HCT116 (cell line): ENCODE measurements around the gene SLC12A8. TPM values are rescaled to one million over a fixed set of nuclear protein-coding genes. Genes with fewer than 3 reads are reported as not detected.

Source experiments
- ATAC-seq: fragments of 200-7000 bp; cut with Tn5 transposase; 2 replicates; pipeline ENCODE4 v1.9.1; 2020; ENCODE audit warnings: mild to moderate bottlenecking, moderate library complexity
- BruUV-seq: library from RNA; stranded (reverse); fragments of 400-500 nt; replicated peaks from 2 replicates; lab custom pipeline; 2021; lab: Mats Ljungman, UMichigan
- CTCF ChIA-PET: fragments of 300-600 bp; sonication (Branson Sonifier 250); formaldehyde crosslinking; loops from one replicate; lab custom pipeline; 2021; ENCODE audit warnings: antibody characterized with exemption; lab: Charles Lee
- POLR2A ChIA-PET: fragments of 300-600, 350-600 bp; sonication (Branson Sonifier 250); formaldehyde crosslinking; loops from one replicate; lab custom pipeline; 2021; ENCODE audit warnings: antibody characterized with exemption; lab: Charles Lee
- RAD21 ChIA-PET, 2 experiments: fragments of 300-600 bp; sonication (Branson Sonifier 250); formaldehyde crosslinking; loops; one replicate each; lab custom pipeline; 2023; ENCODE audit warnings: low total read pairs in 2 of 2; ENCODE audit not compliant: uncharacterized antibody in 2 of 2, unreplicated experiment in 2 of 2, low non-redundant PET in 1 of 2; lab: Charles Lee
- DNase-seq: peaks from one replicate; pipeline ENCODE4 v3.0.0-alpha.2; 2010; ENCODE audit warnings: low read depth, low spot score
- H2AFZ ChIP-seq: fragments of 200-600 bp; shearing (Covaris generic), sonication (generic); 2 replicates; pipeline ENCODE4 v1.6.1; 2017; ENCODE audit warnings: low read depth, mixed run types, mixed read lengths, antibody characterized with exemption, low read length; ENCODE audit not compliant: poor library complexity, severe bottlenecking
- H3K27ac ChIP-seq: 2 replicates; pipeline ENCODE4 v1.5.1; 2012; ENCODE audit warnings: low read depth, low read length
- H3K27me3 ChIP-seq: fragments of 200-600 bp; sonication (generic); 2 replicates; pipeline ENCODE4 v1.6.1; 2016; ENCODE audit warnings: mixed run types, low read length, mixed read lengths; ENCODE audit not compliant: insufficient read depth
- H3K36me3 ChIP-seq, 2 experiments: fragments of 200-500 bp in 1 of 2; fragments of 200-600 bp in 1 of 2; sonication (Bioruptor generic) in 1 of 2; sonication (generic) in 1 of 2; 2 replicates each; pipeline versions ENCODE4 v1.5.1 to v1.6.1; 2014 to 2016; ENCODE audit warnings: low read length in 2 of 2, inconsistent platforms in 1 of 2, mixed read lengths in 1 of 2, mixed run types in 1 of 2; ENCODE audit not compliant: insufficient read depth in 2 of 2, control insufficient read depth in 1 of 2
- H3K4me1 ChIP-seq, 2 experiments: fragments of 200-600 bp in 1 of 2; sonication (generic) in 1 of 2; 2 replicates each; pipeline versions ENCODE4 v1.5.1 to v1.6.1; 2012 to 2017; ENCODE audit warnings: low read length in 2 of 2, inconsistent platforms in 1 of 2, mild to moderate bottlenecking in 1 of 2, mixed read lengths in 1 of 2, mixed run types in 1 of 2, moderate library complexity in 1 of 2; ENCODE audit not compliant: insufficient read depth in 2 of 2, control insufficient read depth in 1 of 2
- H3K4me2 ChIP-seq: fragments of 200-600 bp; sonication (generic); 2 replicates; pipeline ENCODE4 v1.6.1; 2017; ENCODE audit warnings: mixed run types, low read length, mixed read lengths
- H3K4me3 ChIP-seq, 2 experiments: fragments of 200-600 bp in 1 of 2; sonication (generic) in 1 of 2; replicated peaks in 1 of 2; 2 replicates each; pipeline ENCODE4 v1.5.1; 2011 to 2016; ENCODE audit warnings: low read length in 2 of 2, control low read depth in 1 of 2, low read depth in 1 of 2, mild to moderate bottlenecking in 1 of 2, mixed read lengths in 1 of 2, mixed run types in 1 of 2
- H3K79me2 ChIP-seq: fragments of 200-600 bp; sonication (generic); 2 replicates; pipeline ENCODE4 v1.6.1; 2017; ENCODE audit warnings: mild to moderate bottlenecking, mixed run types, low read length, moderate library complexity, mixed read lengths; ENCODE audit not compliant: insufficient read depth
- H3K9ac ChIP-seq: fragments of 200-600 bp; sonication (generic); 2 replicates; pipeline ENCODE4 v1.6.1; 2016; ENCODE audit warnings: low read length, mixed read lengths
- H3K9me2 ChIP-seq: fragments of 200-600 bp; sonication (generic), shearing (Covaris generic); 2 replicates; pipeline ENCODE4 v1.6.1; 2017; ENCODE audit warnings: mixed run types, mild to moderate bottlenecking, moderate library complexity; ENCODE audit not compliant: insufficient read depth
- H3K9me3 ChIP-seq, 2 experiments: fragments of 200-500 bp in 1 of 2; fragments of 200-600 bp in 1 of 2; sonication (Bioruptor generic) in 1 of 2; sonication (generic) in 1 of 2; 2 replicates each; pipeline ENCODE4 v1.6.1; 2014 to 2017; ENCODE audit warnings: low read length in 2 of 2, mixed read lengths in 2 of 2, inconsistent platforms in 1 of 2, low read depth in 1 of 2, mild to moderate bottlenecking in 1 of 2, mixed run types in 1 of 2, moderate library complexity in 1 of 2; ENCODE audit not compliant: control insufficient read depth in 1 of 2, insufficient read depth in 1 of 2
- H4K20me1 ChIP-seq: fragments of 200-600 bp; sonication (generic), shearing (Covaris generic); 2 replicates; pipeline ENCODE4 v1.6.1; 2017; ENCODE audit warnings: mixed run types, mild to moderate bottlenecking, moderate library complexity; ENCODE audit not compliant: insufficient read depth
- CBX3 ChIP-seq: IDR thresholded peaks from 2 replicates; pipeline ENCODE4 v1.6.1; 2012; ENCODE audit warnings: low read depth
- CEBPB ChIP-seq: IDR thresholded peaks from 2 replicates; pipeline ENCODE4 v1.6.1; 2012; ENCODE audit warnings: low read depth
- JUND ChIP-seq: IDR thresholded peaks from 2 replicates; pipeline ENCODE4 v1.6.1; 2012
- POLR2A ChIP-seq: IDR thresholded peaks from 2 replicates; pipeline ENCODE4 v1.7.0; 2011; ENCODE audit warnings: borderline replicate concordance; ENCODE audit not compliant: insufficient read depth, insufficient read length; ENCODE audit errors: extremely low read depth
- POLR2AphosphoS5 ChIP-seq: IDR thresholded peaks from 2 replicates; pipeline ENCODE4 v1.6.1; 2011; ENCODE audit warnings: mild to moderate bottlenecking, low read depth, low read length, moderate library complexity
- SIN3A ChIP-seq: IDR thresholded peaks from 2 replicates; pipeline ENCODE4 v1.6.1; 2012; ENCODE audit warnings: low read depth
- SP1 ChIP-seq: IDR thresholded peaks from 2 replicates; pipeline ENCODE4 v1.6.1; 2012; ENCODE audit warnings: low read depth
- SRF ChIP-seq: IDR thresholded peaks from 2 replicates; pipeline ENCODE4 v1.6.1; 2012; ENCODE audit warnings: low read depth
- YY1 ChIP-seq: IDR thresholded peaks from 2 replicates; pipeline ENCODE4 v1.6.1; 2011; ENCODE audit warnings: low read length, low read depth, moderate library complexity, mild to moderate bottlenecking; ENCODE audit not compliant: insufficient replicate concordance; ENCODE audit errors: extremely low read depth
- ZFX ChIP-seq: fragments of 450-650 bp; IDR thresholded peaks from 2 replicates; pipeline ENCODE4 v1.6.1; 2017
- ZNF274 ChIP-seq: fragments of 200-500 bp; sonication (Bioruptor generic); IDR thresholded peaks from 2 replicates; pipeline ENCODE4 v1.6.1; 2014; ENCODE audit warnings: mild to moderate bottlenecking, low read depth, low read length, inconsistent platforms
- intact Hi-C: fragments of 100-400 bp; cut with micrococcal nuclease; formaldehyde crosslinking; loops from 2 replicates; pipeline ENCODE4 v1.10.0; 2022
- total RNA-seq: library from RNA; stranded (reverse); gene quantifications from one replicate; pipeline ENCODE4 v1.2.1, GENCODE V29; 2021; ENCODE audit not compliant: unreplicated experiment
- TF ChIP-seq, protein P1 (sequence below): IDR thresholded peaks from 2 replicates; pipeline ENCODE4 v1.6.1; 2012
- TF ChIP-seq, protein P2 (sequence below): IDR thresholded peaks from 2 replicates; pipeline ENCODE4 v1.6.1; 2012

Gene SLC12A8
- total RNA-seq, 1 experiment from 2014 or later = 19.9 TPM

DNA sequence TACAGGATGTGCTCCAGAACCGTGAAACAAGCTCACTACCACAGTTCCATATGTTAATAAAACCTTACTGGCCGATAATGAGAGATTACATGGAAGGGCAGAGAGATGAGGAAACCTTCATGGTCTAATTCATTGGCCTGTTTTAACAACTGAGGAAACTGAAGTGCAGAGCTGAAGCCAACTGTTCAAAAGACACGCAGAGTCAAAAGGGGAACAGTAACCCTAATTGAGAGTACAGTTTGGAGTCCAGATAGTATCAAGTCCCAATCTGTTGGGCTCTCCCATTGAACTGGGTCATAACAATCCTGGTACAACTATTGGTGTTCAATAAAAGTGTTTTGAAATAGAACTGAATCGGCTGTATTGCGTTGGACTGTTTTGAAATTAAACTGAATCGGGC, 69.6 kb downstream of the SLC12A8 start:
- TF ChIP-seq JUND (no peak), YY1 (no peak), SP1 (no peak), POLR2A (no peak)
- TF ChIP-seq, protein P1, sequence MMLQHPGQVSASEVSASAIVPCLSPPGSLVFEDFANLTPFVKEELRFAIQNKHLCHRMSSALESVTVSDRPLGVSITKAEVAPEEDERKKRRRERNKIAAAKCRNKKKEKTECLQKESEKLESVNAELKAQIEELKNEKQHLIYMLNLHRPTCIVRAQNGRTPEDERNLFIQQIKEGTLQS = no peak
- RAD21 ChIA-PET = no interaction called here
- CTCF ChIA-PET = no interaction called here
- DNase-seq (no peak), ATAC-seq (no peak)
- no peaks in the 10 kb centered on the region for H3K9me2 ChIP-seq
- H3K9ac ChIP-seq = no peak overlapping the region
- no peaks in the 10 kb centered on the region for H4K20me1 ChIP-seq
- no peak overlapping the region for H3K4me3 ChIP-seq
- no peaks in the 10 kb centered on the region for H3K79me2 ChIP-seq
- no peaks in the 10 kb centered on the region for H3K9me3 ChIP-seq
- POLR2A ChIA-PET = no interaction called here
- H3K27me3 ChIP-seq = no peaks in the 10 kb centered on the region
- intact Hi-C loops = no loop called here
- H3K36me3 ChIP-seq = no peaks in the 10 kb centered on the region
- H3K4me1 ChIP-seq = peaks cover 0 to 7% of the 10 kb centered on the region in 2 experiments; a peak in 2 of 4 replicates
- H3K27ac ChIP-seq = no peak overlapping the region
- H2AFZ ChIP-seq = no peak overlapping the region
- BruUV-seq = no TSS peak
- H3K4me2 ChIP-seq = no peak overlapping the region

DNA sequence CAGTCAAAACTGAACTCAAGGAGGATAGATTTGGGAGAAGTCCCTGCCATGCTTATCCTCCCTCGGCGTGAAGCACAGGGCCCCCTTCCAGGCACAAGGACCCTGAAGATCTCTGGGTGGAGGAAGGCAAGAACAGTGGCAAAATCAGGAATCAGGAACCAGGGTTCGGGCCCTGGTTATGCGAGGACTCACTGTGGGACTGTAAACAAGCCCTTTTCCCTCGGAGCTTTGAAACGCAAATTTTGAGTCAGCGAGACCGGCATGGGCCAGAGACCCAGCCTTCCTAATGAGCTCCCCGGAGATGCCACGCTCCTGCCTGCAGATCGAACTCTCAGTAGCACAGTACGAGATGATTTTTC, 70.1 kb downstream of the SLC12A8 start:
- no peak for TF ChIP-seq ZFX
- TF ChIP-seq SRF = no peak
- no peak for TF ChIP-seq CBX3
- TF ChIP-seq, protein P2, sequence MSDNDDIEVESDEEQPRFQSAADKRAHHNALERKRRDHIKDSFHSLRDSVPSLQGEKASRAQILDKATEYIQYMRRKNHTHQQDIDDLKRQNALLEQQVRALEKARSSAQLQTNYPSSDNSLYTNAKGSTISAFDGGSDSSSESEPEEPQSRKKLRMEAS = no peak
- TF ChIP-seq ZNF274 = no peak
- TF ChIP-seq CEBPB = no peak
- no peak for TF ChIP-seq POLR2AphosphoS5
- TF ChIP-seq SIN3A = no peak
- no peak for ATAC-seq
- CTCF ChIA-PET = no interaction called here
- RAD21 ChIA-PET = no interaction called here
- H3K4me3 ChIP-seq = no peak overlapping the region
- no peaks in the 10 kb centered on the region for H3K79me2 ChIP-seq
- no peaks in the 10 kb centered on the region for H3K27me3 ChIP-seq
- intact Hi-C loops = no loop called here
- no peak overlapping the region for H3K27ac ChIP-seq
- H3K36me3 ChIP-seq = no peaks in the 10 kb centered on the region
- no peak overlapping the region for H3K9ac ChIP-seq
- no peak overlapping the region for H3K4me2 ChIP-seq
- H3K9me2 ChIP-seq = no peaks in the 10 kb centered on the region
- no peak for DNase-seq
- POLR2A ChIA-PET = no interaction called here
- no peaks in the 10 kb centered on the region for H3K9me3 ChIP-seq
- BruUV-seq = no TSS peak
- H4K20me1 ChIP-seq = no peaks in the 10 kb centered on the region
- peaks cover 3 to 12% of the 10 kb centered on the region in 2 experiments; a peak in 2 of 4 replicates for H3K4me1 ChIP-seq
- no peak overlapping the region for H2AFZ ChIP-seq
